GM08714 (cell line): ENCODE measurements around the gene TPM2.

Source experiments
- H3K4me3 ChIP-seq: fragments of 200-500 bp; sonication (Bioruptor generic); 2 replicates; pipeline ENCODE4 v1.5.1; 2014; ENCODE audit warnings: mild to moderate bottlenecking, low read length, inconsistent platforms
- ZNF274 ChIP-seq: IDR thresholded peaks from 2 replicates; pipeline ENCODE4 v1.6.1; 2012; ENCODE audit warnings: mild to moderate bottlenecking, low read depth, low read length

Gene TPM2

DNA sequence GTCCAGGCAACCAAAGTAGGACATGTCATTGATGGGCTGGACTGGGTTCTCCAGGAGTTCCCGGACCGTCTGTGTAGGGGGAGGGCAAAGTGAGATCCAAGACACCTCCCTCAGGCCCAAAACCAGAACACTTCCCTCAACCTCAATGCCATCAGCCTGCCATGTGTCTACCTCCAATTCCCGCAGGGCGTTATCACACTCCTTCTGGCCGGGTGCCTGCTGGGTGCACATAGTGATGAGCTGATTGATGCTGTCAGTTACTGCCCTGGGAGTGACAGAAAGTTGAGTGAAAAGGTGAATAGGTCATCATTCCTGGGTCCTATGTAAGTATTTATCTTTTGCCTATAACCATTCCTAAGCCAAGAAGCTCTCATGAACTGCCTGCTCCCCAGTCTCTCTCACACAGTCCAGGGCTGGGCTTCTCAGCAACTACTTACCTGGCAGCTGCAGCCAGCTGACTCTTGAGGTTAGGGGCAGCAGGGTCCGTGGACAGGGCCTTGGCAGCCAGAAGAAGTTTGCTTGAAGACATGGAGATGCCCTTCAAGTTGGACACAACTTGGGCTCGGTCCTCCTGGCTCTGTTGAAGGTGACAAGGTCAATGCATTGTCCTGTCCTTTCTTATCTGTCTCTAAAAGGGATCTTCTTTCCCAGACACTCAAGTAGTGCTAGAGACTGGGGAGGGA lies 21.2 kb upstream of the TPM2 start:
- no peak overlapping the region for H3K4me3 ChIP-seq
- no peak for TF ChIP-seq ZNF274

GRCh38 chr9:35708146-35708545 lies 18.4 kb upstream of the TPM2 start:
- TF ChIP-seq ZNF274, result no peak
- no peak overlapping the region for H3K4me3 ChIP-seq

- no peak for TF ChIP-seq ZNF274
These were observed 17.2 kb upstream of the TPM2 start for GRCh38 chr9:35706951-35707350.

GRCh38 chr9:35705836-35706430 lies 16.2 kb upstream of the TPM2 start:
- H3K4me3 ChIP-seq, result no peak overlapping the region
- TF ChIP-seq ZNF274, result no peak

More at GRCh38 chr9:35706951-35707350, 17.2 kb upstream of the TPM2 start:
- H3K4me3 ChIP-seq, result no peak overlapping the region

DNA sequence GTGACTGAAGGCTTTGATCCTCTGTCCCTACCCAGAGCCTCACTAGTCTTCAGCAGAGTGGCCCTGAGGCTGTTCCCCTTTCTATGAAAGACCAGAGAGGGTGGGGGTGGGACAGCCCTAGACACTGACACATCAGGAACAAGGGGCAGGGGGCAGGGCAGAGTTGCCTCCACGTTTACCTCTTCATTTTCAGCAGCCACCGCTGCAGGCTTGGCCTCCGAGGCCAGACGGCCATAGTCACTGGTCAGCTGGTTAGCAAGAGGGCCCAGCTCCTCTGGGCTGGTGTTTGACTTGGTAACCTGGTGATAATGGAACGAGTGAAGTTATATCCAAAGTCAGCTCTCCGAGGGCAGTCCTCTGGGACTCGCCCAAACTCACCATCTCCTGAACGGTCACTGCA lies 15.6 kb upstream of the TPM2 start:
- no peak for TF ChIP-seq ZNF274
- no peak overlapping the region for H3K4me3 ChIP-seq

- no peak overlapping the region for H3K4me3 ChIP-seq
- no peak for TF ChIP-seq ZNF274
These were observed 14.4 kb upstream of the TPM2 start for GRCh38 chr9:35703906-35704672.

- no peak overlapping the region for H3K4me3 ChIP-seq
- no peak for TF ChIP-seq ZNF274
These were observed 13.0 kb upstream of the TPM2 start for GRCh38 chr9:35702696-35703095.

GRCh38 chr9:35700942-35701341 lies 11.2 kb upstream of the TPM2 start:
- H3K4me3 ChIP-seq, result no peak overlapping the region
- TF ChIP-seq ZNF274, result no peak

DNA sequence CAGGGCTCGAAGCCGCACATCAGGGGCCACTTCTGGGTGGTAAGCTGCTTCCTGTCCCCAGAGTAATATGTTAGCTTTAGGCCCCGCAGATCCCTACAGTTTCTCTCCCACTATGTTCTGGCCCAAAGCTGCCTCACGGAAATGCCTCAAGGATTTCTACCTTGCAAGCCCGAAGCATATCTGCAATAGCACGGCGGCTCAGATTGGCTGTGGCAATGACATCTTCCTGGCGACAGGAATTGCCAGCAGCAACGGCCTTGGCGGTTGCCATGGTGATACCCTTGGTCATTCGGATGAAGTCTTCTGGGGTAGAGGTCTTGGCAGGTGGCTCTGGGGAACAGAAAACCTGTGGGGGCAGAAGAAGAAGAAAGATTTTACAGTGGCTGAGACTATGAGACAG lies 10.3 kb upstream of the TPM2 start:
- no peak for TF ChIP-seq ZNF274
- H3K4me3 ChIP-seq, result no peak overlapping the region

DNA sequence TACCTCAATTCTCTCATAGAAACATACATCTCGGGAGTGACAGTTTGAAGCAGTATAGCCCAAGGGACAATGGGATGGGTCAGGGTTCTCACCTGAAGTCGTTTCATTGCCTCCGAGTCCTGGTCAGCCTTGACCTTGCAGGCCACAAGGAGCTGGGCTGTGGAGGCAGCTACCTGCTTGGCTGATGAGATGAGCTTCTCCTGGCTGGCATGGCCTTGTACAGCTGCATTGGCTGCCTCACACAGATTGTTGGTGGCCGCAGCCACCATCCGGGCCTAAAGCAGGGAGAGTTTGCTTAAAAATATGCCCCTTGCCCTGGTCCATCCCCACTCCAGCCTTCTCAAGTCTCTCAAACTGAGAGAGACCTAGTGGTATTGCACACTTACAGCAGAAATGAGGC lies 8.5 kb upstream of the TPM2 start:
- no peak for TF ChIP-seq ZNF274
- H3K4me3 ChIP-seq, result no peak overlapping the region

DNA sequence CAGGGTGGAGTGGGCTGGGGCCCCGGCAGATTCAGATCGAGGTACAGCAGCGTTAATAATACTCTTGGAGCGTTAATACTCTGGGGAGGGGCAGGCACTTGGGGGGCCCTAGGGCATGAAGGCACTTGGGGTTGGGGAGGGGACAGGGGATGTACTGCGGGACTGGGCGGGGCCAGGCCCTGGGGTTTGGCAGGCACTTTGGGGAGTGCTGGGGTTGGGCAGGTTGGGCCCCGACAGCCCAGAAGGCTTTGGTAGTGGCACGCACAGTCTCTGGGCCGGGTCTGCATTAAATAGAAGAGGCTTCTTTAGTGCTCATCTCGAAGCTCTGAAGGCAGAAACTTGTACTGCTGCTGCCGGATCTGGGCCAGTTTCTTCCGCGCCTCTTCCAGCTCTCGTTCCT lies 7.8 kb upstream of the TPM2 start:
- H3K4me3 ChIP-seq, result no peak overlapping the region
- no peak for TF ChIP-seq ZNF274

- H3K4me3 ChIP-seq, result no peak overlapping the region
- no peak for TF ChIP-seq ZNF274
These were observed 6.9 kb upstream of the TPM2 start for GRCh38 chr9:35696520-35697215.

DNA sequence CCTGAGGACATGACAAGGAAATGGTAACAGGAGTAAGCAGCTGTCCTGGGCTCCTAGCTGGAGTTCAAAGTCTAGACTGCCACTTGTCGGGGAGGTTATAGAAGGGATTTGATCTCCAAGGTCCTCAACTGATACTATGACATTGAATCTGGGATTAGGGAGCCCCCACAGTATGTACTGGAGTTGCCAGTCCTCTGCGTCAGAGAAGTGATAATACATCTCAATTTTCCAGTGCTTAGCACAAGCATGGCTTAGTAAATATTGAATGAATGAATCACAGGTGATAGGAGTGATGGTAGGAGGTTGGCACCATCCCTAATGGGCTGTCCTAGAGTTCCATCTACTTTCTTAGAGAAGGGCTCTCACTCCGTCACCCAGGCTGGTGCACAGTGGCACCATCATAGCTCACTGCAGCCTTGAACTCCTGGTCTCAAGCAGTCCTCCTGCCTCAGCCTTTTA lies 6.2 kb upstream of the TPM2 start:
- no peak for TF ChIP-seq ZNF274

DNA sequence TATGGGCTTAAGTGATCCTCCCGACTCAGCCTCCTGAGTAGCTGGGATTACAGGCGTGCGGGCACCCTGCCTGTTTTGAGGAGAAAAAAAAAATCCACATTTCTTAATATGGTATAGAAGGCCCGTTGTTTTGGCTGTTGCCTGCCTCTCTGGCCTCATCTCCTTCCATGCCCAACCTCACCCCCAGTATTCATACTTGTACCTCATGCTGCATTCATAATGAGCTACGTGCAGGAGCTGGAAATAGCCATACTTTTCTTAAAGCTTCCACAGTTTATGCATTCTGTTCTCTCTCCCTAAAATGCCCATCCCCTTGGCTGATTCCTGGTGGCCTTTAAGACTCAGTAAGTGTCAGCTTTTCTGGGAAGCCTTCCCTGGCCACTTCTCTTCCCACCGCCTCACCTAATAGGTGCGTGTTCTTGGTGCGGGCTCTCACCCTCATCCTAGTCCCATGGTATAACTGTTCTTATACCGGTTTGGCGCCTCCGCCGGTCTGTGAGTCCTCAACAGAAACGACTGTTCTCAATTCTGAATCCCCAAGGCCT lies 2.1 kb upstream of the TPM2 start:
- no peak overlapping the region for H3K4me3 ChIP-seq
- no peak for TF ChIP-seq ZNF274

More for the DNA sequence above, 6.2 kb upstream of the TPM2 start:
- H3K4me3 ChIP-seq, result no peak overlapping the region
